HUES64 (cell line): ENCODE results near the gene TNFRSF19.

Experiments
- H3K27ac ChIP-seq: 2 replicates; pipeline ENCODE4 v1.7.0; 2013; ENCODE audit warnings: low read depth, low read length, inconsistent platforms
- H3K27me3 ChIP-seq: 2 replicates; pipeline ENCODE4 v1.6.1; 2013; ENCODE audit warnings: mild to moderate bottlenecking, low read length; ENCODE audit not compliant: insufficient read depth
- H3K36me3 ChIP-seq: 2 replicates; pipeline ENCODE4 v1.6.1; 2013; ENCODE audit warnings: mild to moderate bottlenecking, low read length; ENCODE audit not compliant: insufficient read depth
- H3K4me1 ChIP-seq: 2 replicates; pipeline ENCODE4 v1.6.1; 2013; ENCODE audit warnings: mild to moderate bottlenecking, low read length, moderate library complexity; ENCODE audit not compliant: insufficient read depth
- H3K4me3 ChIP-seq: 2 replicates; pipeline ENCODE4 v1.5.1; 2013; ENCODE audit warnings: mild to moderate bottlenecking, low read length, moderate library complexity
- H3K9ac ChIP-seq: 2 replicates; pipeline ENCODE4 v1.6.1; 2013; ENCODE audit warnings: mild to moderate bottlenecking, low read depth, low read length
- H3K9me3 ChIP-seq: 2 replicates; pipeline ENCODE4 v1.6.1; 2013; ENCODE audit warnings: low read depth, low read length; ENCODE audit not compliant: insufficient read depth
- WGBS: fragments of 150-250, 120-280 bp; methylation state at CpG from one replicate; pipeline ENCODE4 v1.1.7; 2013; ENCODE audit warnings: missing lambda C conversion rate; 5-methylcytosine and 5-hydroxymethylcytosine counted together

The TNFRSF19 gene

GRCh38 chr13:23629566-23630272, 59.5 kb downstream of the TNFRSF19 start:
- H3K27ac ChIP-seq = no peak overlapping the region
- peaks cover 69% of the 10 kb centered on the region for H3K4me1 ChIP-seq
- H3K27me3 ChIP-seq = no peaks in the 10 kb centered on the region
- no peaks in the 10 kb centered on the region for H3K36me3 ChIP-seq
- no peaks in the 10 kb centered on the region for H3K9me3 ChIP-seq
- no peak overlapping the region for H3K9ac ChIP-seq
- 93% methylated on average over 6 of the region's 6 CpGs for WGBS
- H3K4me3 ChIP-seq = no peak overlapping the region

GRCh38 chr13:23630349-23631093, 60.3 kb downstream of the TNFRSF19 start:
- H3K27me3 ChIP-seq = no peaks in the 10 kb centered on the region
- H3K4me3 ChIP-seq = no peak overlapping the region
- peak overlapping the region; percentile 3; the same call in 1 of the 2 replicates for H3K9ac ChIP-seq
- H3K9me3 ChIP-seq = no peaks in the 10 kb centered on the region
- H3K36me3 ChIP-seq = no peaks in the 10 kb centered on the region
- WGBS = 33% methylated on average over 4 of the region's 5 CpGs
- H3K4me1 ChIP-seq = peaks cover 71% of the 10 kb centered on the region
- peak overlapping the region; percentile 43 for H3K27ac ChIP-seq

DNA sequence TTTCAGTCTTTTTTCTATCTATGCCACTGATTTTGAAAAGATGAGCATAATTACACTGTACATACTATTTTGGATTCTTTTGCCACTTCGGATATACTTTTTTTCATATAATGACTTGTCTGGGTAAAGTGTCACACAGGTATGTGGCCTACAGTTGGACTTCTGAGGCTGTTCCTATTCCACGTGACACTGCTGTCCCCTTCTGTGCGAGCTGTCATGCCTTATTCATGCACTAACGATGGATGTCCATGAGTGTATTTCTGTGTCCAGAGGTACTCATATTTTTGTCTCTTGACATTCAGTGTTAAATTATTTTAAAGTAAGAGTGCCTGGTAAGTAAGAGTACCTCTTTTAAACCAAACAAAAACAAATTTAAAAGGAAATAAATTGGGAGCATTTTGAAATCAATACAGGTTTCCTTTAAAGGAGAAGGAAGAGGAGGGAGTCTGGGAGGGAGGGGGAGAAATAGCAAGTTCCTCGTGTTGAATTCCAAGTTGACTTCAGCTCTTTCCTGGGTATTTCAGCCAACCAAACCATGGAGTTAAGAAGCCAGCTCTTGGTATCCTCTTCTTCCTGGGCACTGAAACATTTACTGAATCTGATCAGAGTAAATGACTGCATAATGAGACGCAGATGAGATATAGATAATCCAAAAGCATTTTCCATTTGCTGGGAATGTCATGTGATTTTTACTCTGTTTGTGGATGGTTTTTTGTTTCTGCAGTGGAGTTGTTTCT, 61.3 kb downstream of the TNFRSF19 start:
- H3K9ac ChIP-seq = peak overlapping the region; percentile 33; the same call in 1 of the 2 replicates
- peaks cover 73% of the 10 kb centered on the region for H3K4me1 ChIP-seq
- no peaks in the 10 kb centered on the region for H3K9me3 ChIP-seq
- H3K27ac ChIP-seq = peak overlapping the region; percentile 95
- no peaks in the 10 kb centered on the region for H3K27me3 ChIP-seq
- H3K4me3 ChIP-seq = 0 out of 2 replicates have a peak overlapping the region, but pooled peaks have one; percentile 13
- no peaks in the 10 kb centered on the region for H3K36me3 ChIP-seq
- WGBS = 72% methylated on average over 6 of the region's 6 CpGs

- 16% methylated on average over 1 of the region's 1 CpG for WGBS
- Histone ChIP-seq H3K27me3 (no peaks in the 10 kb centered on the region), H3K9ac (0 out of 2 replicates have a peak overlapping the region, but pooled peaks have one; percentile 3), H3K27ac (peak overlapping the region; percentile 95), H3K4me3 (peak overlapping the region; percentile 31), H3K9me3 (no peaks in the 10 kb centered on the region), H3K4me1 (peaks cover 69% of the 10 kb centered on the region), H3K36me3 (no peaks in the 10 kb centered on the region)
Measured at GRCh38 chr13:23632048-23632582, 61.9 kb downstream of the TNFRSF19 start.

GRCh38 chr13:23632741-23633140, 62.5 kb downstream of the TNFRSF19 start:
- Histone ChIP-seq H3K9me3 (no peaks in the 10 kb centered on the region), H3K27me3 (no peaks in the 10 kb centered on the region), H3K9ac (0 out of 2 replicates have a peak overlapping the region, but pooled peaks have one; percentile 3), H3K4me3 (peak overlapping the region; percentile 31), H3K36me3 (no peaks in the 10 kb centered on the region), H3K27ac (peak overlapping the region; percentile 95), H3K4me1 (peaks cover 72% of the 10 kb centered on the region)
- 8% methylated on average over 3 of the region's 3 CpGs for WGBS

DNA sequence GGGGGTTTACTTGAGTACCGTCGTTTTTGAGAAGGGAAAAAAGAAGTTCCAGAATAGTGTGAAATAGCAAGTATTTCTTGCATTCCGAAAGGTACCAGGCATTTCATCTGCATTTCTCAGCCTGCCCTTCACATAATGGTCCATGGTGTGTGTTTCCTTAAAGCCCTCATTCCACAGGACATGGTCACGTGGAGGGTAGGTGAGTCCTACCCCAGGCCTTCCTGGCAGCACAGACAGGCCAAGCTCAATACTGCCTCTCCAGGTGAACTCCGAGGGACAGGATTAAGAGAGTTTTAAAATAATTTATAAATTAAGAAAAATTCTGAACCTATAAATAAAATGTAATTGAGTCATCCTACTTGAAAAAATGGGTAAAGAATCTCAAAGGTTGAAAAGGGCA, 64.7 kb downstream of the TNFRSF19 start:
- Histone ChIP-seq H3K9me3 (no peaks in the 10 kb centered on the region), H3K36me3 (no peaks in the 10 kb centered on the region)

DNA sequence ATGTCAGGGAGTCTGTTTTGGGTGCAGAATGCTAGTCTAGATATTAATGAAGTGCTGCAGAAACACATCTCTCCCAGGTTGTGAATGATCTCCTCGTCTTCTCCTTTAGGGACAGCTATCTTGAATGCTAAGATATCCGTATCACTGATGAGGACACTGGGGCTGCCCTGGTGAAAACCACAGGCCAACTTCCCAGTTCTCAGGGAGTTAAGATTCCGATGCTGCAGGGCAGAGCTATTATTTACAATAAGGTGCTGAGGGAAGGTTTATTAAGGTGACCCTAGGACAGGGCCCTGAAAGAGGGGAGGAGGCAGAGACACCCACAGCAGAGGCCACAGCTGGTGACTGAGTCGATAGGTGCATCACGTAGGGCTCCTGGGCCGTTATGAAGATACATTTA, 66.1 kb downstream of the TNFRSF19 start:
- WGBS = 80% methylated on average over 6 of the region's 6 CpGs
- Histone ChIP-seq H3K27me3 (no peaks in the 10 kb centered on the region), H3K9ac (no peak overlapping the region), H3K9me3 (no peaks in the 10 kb centered on the region), H3K27ac (no peak overlapping the region), H3K4me1 (peaks cover 66% of the 10 kb centered on the region), H3K4me3 (no peak overlapping the region), H3K36me3 (no peaks in the 10 kb centered on the region)

More for the DNA sequence above, 64.7 kb downstream of the TNFRSF19 start:
- H3K4me3 ChIP-seq = no peak overlapping the region
- 78% methylated on average over 4 of the region's 5 CpGs for WGBS
- no peak overlapping the region for H3K27ac ChIP-seq
- no peaks in the 10 kb centered on the region for H3K27me3 ChIP-seq
- H3K9ac ChIP-seq = no peak overlapping the region
- peaks cover 74% of the 10 kb centered on the region for H3K4me1 ChIP-seq

DNA sequence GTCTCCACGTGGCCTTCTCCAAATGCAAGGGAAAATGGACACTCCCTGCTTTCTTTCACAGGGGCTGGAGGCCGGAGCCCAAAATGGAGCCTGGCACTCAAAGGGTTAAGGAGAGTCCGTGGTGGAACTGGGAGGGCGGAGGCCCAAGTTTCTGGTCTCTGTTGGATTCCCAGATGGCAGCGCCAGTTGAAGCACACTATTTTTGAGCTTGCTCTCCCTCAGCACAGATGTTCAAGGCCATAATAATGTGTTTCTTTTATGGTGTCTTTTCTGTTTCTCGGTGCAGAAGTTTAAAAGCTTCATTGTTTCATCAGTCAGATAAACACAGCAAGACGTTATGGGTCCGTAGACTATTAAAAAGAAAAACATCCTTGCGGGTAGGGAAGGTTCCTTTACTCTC, 67.6 kb downstream of the TNFRSF19 start:
- Histone ChIP-seq H3K36me3 (no peaks in the 10 kb centered on the region), H3K9me3 (no peaks in the 10 kb centered on the region), H3K4me3 (no peak overlapping the region), H3K4me1 (peaks cover 51% of the 10 kb centered on the region), H3K9ac (0 out of 2 replicates have a peak overlapping the region, but pooled peaks have one; percentile 14), H3K27me3 (no peaks in the 10 kb centered on the region), H3K27ac (no peak overlapping the region)
- WGBS = 49% methylated on average over 9 of the region's 9 CpGs

GRCh38 chr13:23639674-23640073, 69.5 kb downstream of the TNFRSF19 start:
- Histone ChIP-seq H3K27ac (no peak overlapping the region), H3K4me1 (peaks cover 49% of the 10 kb centered on the region), H3K27me3 (no peaks in the 10 kb centered on the region), H3K9me3 (no peaks in the 10 kb centered on the region), H3K4me3 (no peak overlapping the region), H3K36me3 (no peaks in the 10 kb centered on the region), H3K9ac (no peak overlapping the region)
- WGBS = 89% methylated on average over 6 of the region's 6 CpGs

DNA sequence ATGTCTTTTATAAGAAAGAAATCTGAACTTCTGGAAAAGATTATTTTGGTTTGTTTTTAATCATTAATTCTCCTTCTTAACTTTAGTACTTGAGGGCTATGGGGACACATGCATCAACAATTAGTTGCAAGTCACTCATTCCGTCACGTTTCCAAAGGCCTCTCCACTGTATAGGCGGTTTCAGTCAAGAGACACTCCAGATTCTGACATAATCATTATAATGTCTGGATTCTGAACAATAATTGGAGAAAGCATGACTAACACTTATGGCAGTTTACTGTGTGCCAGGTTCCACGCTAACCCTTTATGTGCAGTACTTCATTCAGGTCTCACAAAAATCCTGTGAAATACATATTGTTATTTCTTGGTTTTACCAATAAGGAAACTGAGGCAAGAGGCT, 71.9 kb downstream of the TNFRSF19 start:
- Histone ChIP-seq H3K4me1 (peaks cover 40% of the 10 kb centered on the region), H3K27ac (no peak overlapping the region), H3K9ac (no peak overlapping the region), H3K36me3 (no peaks in the 10 kb centered on the region; the same call in 1 of the 2 replicates), H3K4me3 (no peak overlapping the region), H3K9me3 (no peaks in the 10 kb centered on the region), H3K27me3 (no peaks in the 10 kb centered on the region)
- 91% methylated on average over 4 of the region's 4 CpGs for WGBS
